Stomach smooth muscle (tissue), 2 donors: Measurements from ENCODE around the gene PCDHB12.
"Not testable (repeated sequence)": the region's sequence is repeated elsewhere in the genome, so short reads cannot be mapped to it uniquely, and the experiment has no call there.

Source experiments
- H3K27ac ChIP-seq: one replicate; pipeline ENCODE4 v1.7.0; 2013; ENCODE audit warnings: mild to moderate bottlenecking, low read length, inconsistent platforms
- H3K27me3 ChIP-seq, 2 donors: one replicate each; pipeline ENCODE4 v1.7.0; 2013; ENCODE audit warnings: low read length in 2 of 2; ENCODE audit not compliant: insufficient read depth in 2 of 2, control insufficient read depth in 1 of 2
- H3K36me3 ChIP-seq, 2 donors: one replicate each; pipeline ENCODE4 v1.7.0; 2013; ENCODE audit warnings: low read length in 2 of 2; ENCODE audit not compliant: control insufficient read depth in 2 of 2, insufficient read depth in 2 of 2
- H3K4me1 ChIP-seq: one replicate; pipeline ENCODE4 v1.7.0; 2013; ENCODE audit warnings: low read length; ENCODE audit not compliant: control insufficient read depth, insufficient read depth
- H3K4me3 ChIP-seq, 2 donors: one replicate each; pipeline ENCODE4 v1.7.0; 2013; ENCODE audit warnings: low read length in 2 of 2
- H3K9ac ChIP-seq, 2 donors: one replicate each; pipeline ENCODE4 v1.7.0; 2013; ENCODE audit warnings: low read length in 2 of 2, mild to moderate bottlenecking in 1 of 2
- H3K9me3 ChIP-seq, 2 donors: one replicate each; pipeline ENCODE4 v1.7.0; 2013; ENCODE audit warnings: low read length in 2 of 2; ENCODE audit not compliant: control insufficient read depth in 2 of 2
- donor health status: healthy.
- donor health status: Pancreatic carcinoma.

The PCDHB12 gene

GRCh38 chr5:141208478-141208877 lies at the start of gene PCDHB12:
Gene PCDHB12, plus strand, starts transcription at chr5:141208719. Its CDS starts 189 bp downstream, at chr5:141208908.
- peak within 1 kb of the TSS; percentile 24 to 38 for H3K4me3 ChIP-seq
- peaks cover 12 to 16% of the 10 kb centered on the region in 2 donors for H3K9me3 ChIP-seq
- H3K27me3 ChIP-seq: no peaks in the 10 kb centered on the region
- no peak within 1 kb of the TSS for H3K27ac ChIP-seq
- H3K9ac ChIP-seq: no peak within 1 kb of the TSS
- H3K36me3 ChIP-seq: peaks cover 0 to 2% of the 10 kb centered on the region in 2 donors
- no peaks in the 10 kb centered on the region for H3K4me1 ChIP-seq

- Histone ChIP-seq H3K36me3 (no peaks in the 10 kb centered on the region), H3K27me3 (peaks cover 4 to 6% of the 10 kb centered on the region in 2 donors), H3K9ac (peak within 1 kb of the TSS; percentile 22 to 58), H3K4me1 (no peaks in the 10 kb centered on the region), H3K9me3 (peaks cover 22 to 28% of the 10 kb centered on the region in 2 donors), H3K27ac (no peak within 1 kb of the TSS), H3K4me3 (peak within 1 kb of the TSS; percentile 64 to 67)
Measured at GRCh38 chr5:141172381-141173204, 35.9 kb upstream of the PCDHB12 start, which contains the start of gene PCDHB7. Gene PCDHB7, plus strand, starts transcription at chr5:141172644. Its CDS starts 192 bp downstream, at chr5:141172836.

- H3K9ac ChIP-seq, H3K4me3 ChIP-seq, H3K27ac ChIP-seq, H3K36me3 ChIP-seq, H3K4me1 ChIP-seq: not testable (repeated sequence)
- Histone ChIP-seq H3K9me3 (peaks cover 31 to 35% of the 10 kb centered on the region in 2 donors), H3K27me3 (peaks cover 6 to 12% of the 10 kb centered on the region in 2 donors)
Measured at GRCh38 chr5:141174291-141175104, 34.0 kb upstream of the PCDHB12 start.

- no peak overlapping the region for H3K27ac ChIP-seq
- H3K36me3 ChIP-seq: no peaks in the 10 kb centered on the region
- H3K27me3 ChIP-seq: peaks cover 6 to 12% of the 10 kb centered on the region in 2 donors
- H3K9me3 ChIP-seq: peaks cover 31 to 35% of the 10 kb centered on the region in 2 donors
- no peak overlapping the region for H3K9ac ChIP-seq
- no peak overlapping the region for H3K4me3 ChIP-seq
- no peaks in the 10 kb centered on the region for H3K4me1 ChIP-seq
Measured at GRCh38 chr5:141175933-141176332, 32.6 kb upstream of the PCDHB12 start.

- not testable (repeated sequence) for H3K9ac ChIP-seq, H3K36me3 ChIP-seq, H3K27ac ChIP-seq, H3K4me1 ChIP-seq, H3K4me3 ChIP-seq
- Histone ChIP-seq H3K27me3 (peaks cover 6 to 15% of the 10 kb centered on the region in 2 donors), H3K9me3 (peaks cover 32 to 36% of the 10 kb centered on the region in 2 donors)
Measured at GRCh38 chr5:141177577-141178191, 30.8 kb upstream of the PCDHB12 start, which contains the start of gene PCDHB8. Gene PCDHB8, plus strand, starts transcription at chr5:141177790. Its CDS starts 245 bp downstream, at chr5:141178035.

GRCh38 chr5:141179371-141179770 lies 29.1 kb upstream of the PCDHB12 start:
- H3K36me3 ChIP-seq, H3K27ac ChIP-seq, H3K4me1 ChIP-seq, H3K4me3 ChIP-seq, H3K9ac ChIP-seq: not testable (repeated sequence)
- Histone ChIP-seq H3K9me3 (peaks cover 30 to 38% of the 10 kb centered on the region in 2 donors), H3K27me3 (peaks cover 6 to 17% of the 10 kb centered on the region in 2 donors)

GRCh38 chr5:141179876-141180275 lies 28.6 kb upstream of the PCDHB12 start:
- not testable (repeated sequence) for H3K9ac ChIP-seq, H3K4me3 ChIP-seq, H3K4me1 ChIP-seq, H3K27ac ChIP-seq, H3K36me3 ChIP-seq
- H3K9me3 ChIP-seq: peaks cover 32 to 38% of the 10 kb centered on the region in 2 donors
- peaks cover 5 to 16% of the 10 kb centered on the region in 2 donors for H3K27me3 ChIP-seq

- peaks cover 0 to 3% of the 10 kb centered on the region in 2 donors for H3K36me3 ChIP-seq
- H3K9me3 ChIP-seq: peaks cover 28 to 33% of the 10 kb centered on the region in 2 donors
- no peaks in the 10 kb centered on the region for H3K4me1 ChIP-seq
- peaks cover 3 to 14% of the 10 kb centered on the region in 2 donors for H3K27me3 ChIP-seq
- H3K9ac ChIP-seq: no peak overlapping the region
- H3K27ac ChIP-seq: no peak overlapping the region
- no peak overlapping the region for H3K4me3 ChIP-seq
Measured at GRCh38 chr5:141180313-141180712, 28.2 kb upstream of the PCDHB12 start.

GRCh38 chr5:141182248-141182647 lies 26.3 kb upstream of the PCDHB12 start, which contains the start of gene PCDHB16:
Gene PCDHB16, plus strand, starts transcription at chr5:141182387. Its CDS starts 173 bp downstream, at chr5:141182560.
- Histone ChIP-seq H3K9me3 (peaks cover 28 to 34% of the 10 kb centered on the region in 2 donors), H3K9ac (peak within 1 kb of the TSS in 1 of 2 donors; percentile 64), H3K4me3 (peak within 1 kb of the TSS; percentile 55 to 67)

More at GRCh38 chr5:141182248-141182647, 26.3 kb upstream of the PCDHB12 start, which contains the start of gene PCDHB16:
- H3K27me3 ChIP-seq: peaks cover 1 to 15% of the 10 kb centered on the region in 2 donors
- no peaks in the 10 kb centered on the region for H3K4me1 ChIP-seq
- H3K27ac ChIP-seq: no peak within 1 kb of the TSS
- peaks cover 0 to 3% of the 10 kb centered on the region in 2 donors for H3K36me3 ChIP-seq
